Lower lobe of right lung (tissue), 2 donors: ENCODE results near the gene MSI2. TPM values are rescaled to one million over a fixed set of nuclear protein-coding genes. Genes with fewer than 3 reads are reported as not detected.

ENCODE experiments used
- ATAC-seq, 2 donors: fragments of 200-7000 bp; cut with Tn5 transposase; one replicate each; pipeline ENCODE4 v1.9.1; 2020 to 2022; ENCODE audit warnings: mild to moderate bottlenecking in 2 of 2, moderate library complexity in 2 of 2
- DNase-seq: peaks from one replicate; pipeline ENCODE4 v3.0.0-alpha.2; 2020
- H3K27ac ChIP-seq: fragments of 200-600 bp; one replicate; pipeline ENCODE4 v1.8.0; 2022
- H3K27me3 ChIP-seq: fragments of 200-600 bp; one replicate; pipeline ENCODE4 v1.8.0; 2022; ENCODE audit warnings: low read depth
- H3K36me3 ChIP-seq: fragments of 200-600 bp; one replicate; pipeline ENCODE4 v1.8.0; 2022; ENCODE audit warnings: mild to moderate bottlenecking
- H3K4me1 ChIP-seq: fragments of 200-600 bp; one replicate; pipeline ENCODE4 v1.8.0; 2022
- H3K4me3 ChIP-seq: fragments of 200-600 bp; one replicate; pipeline ENCODE4 v1.8.0; 2022; ENCODE audit warnings: mild to moderate bottlenecking
- H3K9me3 ChIP-seq: fragments of 200-600 bp; one replicate; pipeline ENCODE4 v1.8.0; 2022
- intact Hi-C: fragments of 100-400 bp; cut with DNase I; formaldehyde crosslinking; loops from one replicate; pipeline ENCODE4 v1.11.0; 2022
- total RNA-seq: library from RNA; stranded (reverse); fragmentation: NEBNext Ultra II Directional; extraction: Animal tissue kit (Norgen Biotek cat#: 25700); gene quantifications from one replicate; pipeline ENCODE4 v1.2.1, GENCODE V29; 2021
- TF ChIP-seq, protein P1 (sequence below): fragments of 200-600 bp; IDR thresholded peaks from one replicate; pipeline ENCODE4 v1.8.0; 2022; ENCODE audit warnings: antibody characterized with exemption, mild to moderate bottlenecking
- donor health status: DM: no; HTN: yes; CAD: no; lungs with severe emphysema.

MSI2 gene
- total RNA-seq, 1 donor from 2014 or later: 43.9 TPM

DNA sequence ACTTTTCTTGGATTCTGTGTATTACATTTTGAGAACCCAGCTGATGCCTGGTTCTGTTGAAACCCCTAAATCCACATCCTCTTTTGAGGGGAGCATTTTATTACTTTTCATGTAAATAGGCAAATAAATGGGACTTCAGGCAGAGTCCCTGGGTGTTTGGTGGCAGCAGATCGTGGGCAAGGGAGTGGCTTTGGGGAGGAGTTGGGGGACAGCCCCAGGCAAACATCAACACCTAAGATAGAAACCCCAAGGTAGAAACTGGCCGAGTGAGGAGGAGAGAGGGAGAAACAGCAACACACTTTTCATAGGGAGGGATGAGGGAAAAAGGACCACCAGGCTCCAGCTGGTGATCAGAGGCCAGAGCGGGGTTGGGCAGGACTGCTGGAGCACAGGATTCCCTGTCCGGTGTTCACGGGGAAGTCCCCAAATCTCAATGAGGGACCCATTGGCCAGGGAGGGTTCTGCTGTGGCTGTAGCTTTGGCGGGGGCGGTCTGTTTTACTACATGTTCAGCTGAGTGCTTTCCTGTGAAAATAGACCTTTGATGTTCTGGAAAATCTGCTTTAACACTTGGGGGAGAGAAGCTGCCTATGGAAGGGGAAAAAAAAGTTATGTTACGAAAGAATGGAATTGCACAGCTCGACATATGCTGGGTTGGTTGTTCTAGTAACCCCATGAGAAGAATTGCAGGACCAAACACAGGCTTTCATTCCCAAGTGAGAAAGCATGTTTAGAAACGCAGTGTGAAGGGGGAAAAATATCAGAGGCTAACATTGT lies 46.6 kb downstream of the MSI2 start:
- Histone ChIP-seq H3K27me3 (no peaks in the 10 kb centered on the region), H3K4me3 (no peak overlapping the region), H3K4me1 (no peaks in the 10 kb centered on the region), H3K36me3 (no peaks in the 10 kb centered on the region), H3K27ac (no peak overlapping the region), H3K9me3 (no peaks in the 10 kb centered on the region)
- no peak for ATAC-seq
- intact Hi-C loops: no loop called here
- TF ChIP-seq, protein P1, sequence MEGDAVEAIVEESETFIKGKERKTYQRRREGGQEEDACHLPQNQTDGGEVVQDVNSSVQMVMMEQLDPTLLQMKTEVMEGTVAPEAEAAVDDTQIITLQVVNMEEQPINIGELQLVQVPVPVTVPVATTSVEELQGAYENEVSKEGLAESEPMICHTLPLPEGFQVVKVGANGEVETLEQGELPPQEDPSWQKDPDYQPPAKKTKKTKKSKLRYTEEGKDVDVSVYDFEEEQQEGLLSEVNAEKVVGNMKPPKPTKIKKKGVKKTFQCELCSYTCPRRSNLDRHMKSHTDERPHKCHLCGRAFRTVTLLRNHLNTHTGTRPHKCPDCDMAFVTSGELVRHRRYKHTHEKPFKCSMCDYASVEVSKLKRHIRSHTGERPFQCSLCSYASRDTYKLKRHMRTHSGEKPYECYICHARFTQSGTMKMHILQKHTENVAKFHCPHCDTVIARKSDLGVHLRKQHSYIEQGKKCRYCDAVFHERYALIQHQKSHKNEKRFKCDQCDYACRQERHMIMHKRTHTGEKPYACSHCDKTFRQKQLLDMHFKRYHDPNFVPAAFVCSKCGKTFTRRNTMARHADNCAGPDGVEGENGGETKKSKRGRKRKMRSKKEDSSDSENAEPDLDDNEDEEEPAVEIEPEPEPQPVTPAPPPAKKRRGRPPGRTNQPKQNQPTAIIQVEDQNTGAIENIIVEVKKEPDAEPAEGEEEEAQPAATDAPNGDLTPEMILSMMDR: no peak
- no peak for DNase-seq

DNA sequence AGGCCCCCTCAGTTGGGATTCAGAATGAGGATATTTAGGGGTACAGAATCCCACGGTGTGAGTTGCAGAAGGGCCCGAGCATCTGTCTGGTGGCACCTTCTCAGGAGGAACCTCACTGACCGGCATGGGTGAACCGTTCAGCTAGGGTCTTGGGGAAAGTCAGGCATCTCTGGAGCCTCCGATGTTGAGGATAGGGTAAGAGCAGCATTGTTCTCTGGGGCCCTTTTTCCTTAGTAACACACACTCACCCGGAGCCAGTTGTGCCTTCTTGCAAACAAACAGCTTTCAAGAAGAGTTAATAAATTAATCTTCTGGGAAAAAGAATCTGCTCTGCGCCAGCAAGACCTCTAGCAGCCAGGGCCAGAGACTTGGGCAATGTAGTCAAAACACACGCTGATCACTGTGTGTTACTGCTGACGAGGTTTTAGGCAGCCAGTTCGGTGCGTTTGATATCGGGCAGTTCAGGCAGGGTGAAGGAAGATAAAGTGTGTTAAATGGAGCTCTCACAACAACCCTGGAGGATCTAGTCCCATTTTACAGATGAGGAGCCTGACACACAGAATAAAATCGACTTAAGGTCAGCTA lies 48.9 kb downstream of the MSI2 start:
- no peaks in the 10 kb centered on the region for H3K4me1 ChIP-seq
- DNase-seq (no peak), ATAC-seq (no peak)
- H3K27ac ChIP-seq: no peak overlapping the region
- no peak overlapping the region for H3K4me3 ChIP-seq
- no peaks in the 10 kb centered on the region for H3K9me3 ChIP-seq
- intact Hi-C loops: no loop called here
- H3K36me3 ChIP-seq: no peaks in the 10 kb centered on the region
- TF ChIP-seq, protein P1: no peak
- no peaks in the 10 kb centered on the region for H3K27me3 ChIP-seq

DNA sequence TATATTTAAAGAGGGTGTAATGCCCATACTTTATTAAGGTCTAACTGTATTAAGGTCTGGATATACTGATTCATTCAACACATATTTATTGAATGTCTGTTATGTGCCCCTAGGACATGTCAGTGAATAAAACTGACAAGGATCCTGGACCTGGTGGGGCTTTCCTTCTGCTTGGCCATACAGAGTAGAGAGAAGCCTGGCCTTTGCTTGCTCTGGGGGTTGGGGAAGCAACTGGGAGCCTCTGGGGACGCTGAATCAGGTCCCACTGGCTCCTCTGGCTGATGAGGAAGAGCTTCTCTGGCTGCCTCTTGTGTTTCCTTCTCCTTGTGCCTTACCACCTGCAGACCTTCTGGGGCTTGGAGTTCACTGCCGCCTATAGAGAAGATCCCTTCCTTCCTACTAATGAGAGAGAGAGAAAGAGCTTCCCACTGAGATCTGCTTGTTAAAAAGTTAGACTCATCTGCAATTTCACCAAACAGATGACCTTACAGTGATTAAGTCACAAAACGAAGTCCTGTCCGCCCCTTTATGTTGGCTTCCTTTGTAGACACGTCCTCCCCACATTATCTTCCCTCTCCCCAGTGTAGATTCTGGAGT lies 49.7 kb downstream of the MSI2 start:
- no peaks in the 10 kb centered on the region for H3K9me3 ChIP-seq
- intact Hi-C loops: no loop called here
- no peak overlapping the region for H3K27ac ChIP-seq
- no peak overlapping the region for H3K4me3 ChIP-seq
- ATAC-seq (no peak), DNase-seq (no peak)
- H3K36me3 ChIP-seq: no peaks in the 10 kb centered on the region
- TF ChIP-seq, protein P1: no peak
- no peaks in the 10 kb centered on the region for H3K4me1 ChIP-seq
- no peaks in the 10 kb centered on the region for H3K27me3 ChIP-seq

DNA sequence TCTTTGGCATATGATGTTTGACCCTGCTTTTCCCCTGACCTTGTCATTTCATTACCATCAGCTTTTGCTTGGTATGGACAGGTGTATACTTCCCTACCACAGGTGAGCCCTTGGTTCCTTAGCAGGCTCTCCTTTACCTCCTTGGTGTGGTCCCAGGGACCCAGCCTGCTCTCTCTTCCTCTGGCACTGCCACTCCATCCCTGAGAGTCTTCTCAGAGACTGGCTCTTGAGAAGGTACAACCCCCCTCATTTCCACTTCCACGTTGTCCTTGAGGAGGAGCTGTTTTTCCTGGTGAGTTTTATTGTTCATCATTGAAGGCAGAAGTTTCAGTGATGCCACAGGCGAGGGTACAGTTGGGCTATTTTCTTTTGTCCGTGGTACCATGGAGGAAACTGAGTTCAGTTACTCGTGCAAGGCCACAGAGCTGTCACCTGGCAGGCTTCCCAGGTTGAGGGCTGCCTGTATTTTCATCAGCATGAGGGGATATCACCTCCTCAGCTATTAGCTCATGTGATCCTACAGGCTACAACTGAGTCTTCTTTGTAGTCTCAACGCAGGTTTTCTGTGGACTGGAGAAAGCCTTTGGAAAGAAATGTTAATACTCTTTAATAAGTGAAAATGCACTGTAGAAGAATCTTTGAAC lies 52.3 kb downstream of the MSI2 start:
- Histone ChIP-seq H3K4me1 (no peaks in the 10 kb centered on the region), H3K27ac (no peak overlapping the region), H3K9me3 (no peaks in the 10 kb centered on the region), H3K4me3 (no peak overlapping the region), H3K36me3 (no peaks in the 10 kb centered on the region), H3K27me3 (no peaks in the 10 kb centered on the region)
- DNase-seq (no peak), ATAC-seq (no peak)
- intact Hi-C loops: no loop called here
- TF ChIP-seq, protein P1: no peak

DNA sequence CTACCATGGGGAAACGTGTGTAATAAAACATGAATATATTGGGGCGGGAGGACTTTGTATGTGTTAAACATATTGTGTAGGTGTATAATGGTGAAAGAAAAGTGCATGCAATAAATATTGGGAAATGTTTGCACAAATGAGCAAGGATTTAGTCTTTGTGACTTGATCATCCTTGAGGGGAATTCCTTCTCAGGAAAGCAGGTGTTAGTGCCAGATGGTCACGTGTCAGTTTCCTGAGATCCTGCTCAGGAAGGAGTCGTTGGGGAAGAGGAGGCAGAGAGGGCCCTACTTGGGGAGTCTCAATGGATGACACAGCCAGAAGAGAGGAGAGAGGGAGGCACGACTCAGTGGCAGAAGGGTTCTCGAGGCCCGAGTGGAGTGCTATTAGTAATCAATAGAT lies 53.2 kb downstream of the MSI2 start:
- H3K27ac ChIP-seq: no peak overlapping the region
- TF ChIP-seq, protein P1: no peak

More for the DNA sequence above, 53.2 kb downstream of the MSI2 start:
- Histone ChIP-seq H3K4me1 (no peaks in the 10 kb centered on the region), H3K9me3 (no peaks in the 10 kb centered on the region), H3K27me3 (no peaks in the 10 kb centered on the region), H3K4me3 (no peak overlapping the region), H3K36me3 (no peaks in the 10 kb centered on the region)
- ATAC-seq (no peak), DNase-seq (no peak)
- intact Hi-C loops: no loop called here
